Ectodermal cell (in vitro differentiated cells): ENCODE results near the gene ZFYVE9.
"Not testable (repeated sequence)": the region's sequence is repeated elsewhere in the genome, so short reads cannot be mapped to it uniquely, and the experiment has no call there.

Source experiments
- H3K27ac ChIP-seq: 2 replicates; pipeline ENCODE4 v1.7.0; 2013; ENCODE audit warnings: mild to moderate bottlenecking, low read depth, low read length; ENCODE audit not compliant: insufficient read depth, poor library complexity, severe bottlenecking
- H3K27me3 ChIP-seq: 2 replicates; pipeline ENCODE4 v1.7.0; 2013; ENCODE audit warnings: mild to moderate bottlenecking, low read length; ENCODE audit not compliant: insufficient read depth, control insufficient read depth, poor library complexity, severe bottlenecking
- H3K36me3 ChIP-seq: one replicate; pipeline ENCODE4 v1.7.0; 2013; ENCODE audit warnings: low read length; ENCODE audit not compliant: control insufficient read depth, insufficient read depth
- H3K4me1 ChIP-seq: one replicate; pipeline ENCODE4 v1.7.0; 2013; ENCODE audit warnings: low read length; ENCODE audit not compliant: control insufficient read depth, insufficient read depth
- H3K4me3 ChIP-seq: 2 replicates; pipeline ENCODE4 v1.7.0; 2013; ENCODE audit warnings: low read depth, low read length, control low read depth; ENCODE audit not compliant: insufficient read depth
- H3K9me3 ChIP-seq: 2 replicates; pipeline ENCODE4 v1.7.0; 2013; ENCODE audit warnings: mild to moderate bottlenecking, low read length, moderate library complexity; ENCODE audit not compliant: control insufficient read depth
- WGBS, 2 experiments: methylation state at CpG; one replicate each; pipeline ENCODE4 v1.1.7; 2013; ENCODE audit warnings: missing lambda C conversion rate in 2 of 2; 5-methylcytosine and 5-hydroxymethylcytosine counted together

Gene ZFYVE9

DNA sequence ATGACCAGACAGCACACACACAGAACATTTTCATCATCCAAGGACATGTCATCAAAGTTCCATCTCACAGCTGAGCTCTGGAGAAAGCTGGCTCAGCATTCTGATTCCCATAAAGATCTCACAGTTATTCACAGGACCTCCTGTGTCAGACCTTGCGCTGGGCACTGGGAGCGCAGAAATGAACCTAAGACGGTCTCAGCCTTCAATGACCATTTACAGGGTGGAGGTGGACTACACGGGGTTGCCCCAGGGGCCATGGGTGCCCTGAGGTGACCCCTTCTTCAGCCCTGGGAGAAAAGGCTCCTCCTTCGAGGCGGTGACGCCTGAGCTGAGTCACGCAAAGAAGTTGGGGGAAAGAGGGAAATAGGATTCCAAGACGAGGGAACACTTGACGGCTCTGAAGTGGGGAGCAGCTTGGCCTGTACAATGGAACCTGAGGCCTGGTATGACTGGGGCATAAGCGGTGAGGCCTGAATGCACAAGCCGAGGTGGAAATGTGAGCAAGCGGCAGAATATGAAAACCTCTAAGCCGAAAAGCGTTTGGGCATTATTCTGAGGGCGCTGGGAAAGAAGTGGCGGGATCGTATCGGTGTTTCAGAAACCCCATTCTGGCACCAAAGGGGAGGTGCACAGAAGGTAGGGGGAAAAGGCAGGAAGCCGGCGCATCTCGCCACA, 223.3 kb downstream of the ZFYVE9 start:
- H3K27me3 ChIP-seq = no peaks in the 10 kb centered on the region
- H3K4me3 ChIP-seq = peak overlapping the region; percentile 84
- peaks cover 17% of the 10 kb centered on the region for H3K36me3 ChIP-seq
- H3K4me1 ChIP-seq = peaks cover 7% of the 10 kb centered on the region
- H3K9me3 ChIP-seq = no peaks in the 10 kb centered on the region
- peak overlapping the region; percentile 70 for H3K27ac ChIP-seq
- WGBS, 2 experiments = 12 to 13% methylated on average over 22 of the region's 22 CpGs

DNA sequence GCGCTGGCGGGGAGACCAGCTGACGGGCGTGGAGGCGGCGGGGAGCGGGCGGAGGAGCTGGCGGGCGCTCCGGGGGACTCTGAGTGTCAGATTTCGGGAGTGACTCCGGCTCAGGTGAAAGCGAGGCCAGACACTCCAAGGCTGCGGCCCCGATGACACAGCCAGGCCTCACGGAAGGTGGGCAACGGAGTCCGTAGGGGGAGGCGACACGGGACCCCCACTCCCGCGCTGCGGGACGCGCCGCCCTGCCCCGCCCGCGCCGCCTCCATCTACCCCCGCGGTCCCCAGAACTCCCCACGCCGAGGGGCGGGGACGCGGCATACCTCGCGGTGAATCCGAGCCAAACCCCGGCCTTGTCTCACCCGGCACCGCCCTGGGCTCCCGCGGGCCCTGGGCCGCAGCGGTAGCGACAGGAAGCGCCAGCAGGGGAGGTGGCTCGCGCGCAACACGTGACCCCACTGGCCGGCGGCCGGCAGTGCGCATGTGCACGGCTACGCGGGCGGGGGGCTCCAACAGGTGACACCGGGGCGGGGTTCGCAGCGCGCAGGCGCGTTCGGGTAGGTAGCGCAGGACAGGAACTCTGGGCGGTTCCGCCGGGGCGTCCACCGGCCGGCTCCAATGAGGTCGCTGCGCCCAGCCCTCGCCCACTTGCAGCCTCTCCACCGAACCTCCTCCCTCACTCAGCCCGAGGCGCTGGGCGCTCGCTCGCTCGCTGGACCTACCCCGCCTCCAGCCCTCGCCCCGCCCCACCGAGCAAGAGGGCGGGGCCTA, 224.0 kb downstream of the ZFYVE9 start, which contains the start of gene CC2D1B:
Gene CC2D1B, minus strand, starts transcription at position 460 of the 771 bp plus-strand sequence. CDS start 1,585 bp downstream, outside the sequence.
- Histone ChIP-seq H3K27ac (peak within 1 kb of the TSS; percentile 70), H3K36me3 (peaks cover 13% of the 10 kb centered on the region), H3K9me3 (no peaks in the 10 kb centered on the region), H3K4me3 (peak within 1 kb of the TSS; percentile 84), H3K4me1 (peaks cover 7% of the 10 kb centered on the region), H3K27me3 (no peaks in the 10 kb centered on the region)
- 0% methylated on average over 92 of the region's 92 CpGs for WGBS, 2 experiments

DNA sequence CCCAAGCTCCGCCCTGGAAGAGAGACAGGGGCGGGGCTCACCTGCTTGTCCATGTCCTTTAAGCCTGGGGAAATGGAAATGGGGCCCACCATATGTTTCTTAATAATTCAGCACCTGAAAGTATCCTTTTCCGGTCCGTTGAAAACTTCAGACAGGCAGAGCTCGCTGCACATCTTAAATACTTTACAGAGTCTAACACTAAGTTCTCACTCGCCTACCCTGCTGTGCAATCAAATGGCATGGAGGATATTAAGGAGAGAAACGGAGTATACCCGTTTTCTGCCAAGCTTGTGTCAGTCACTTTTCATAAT, 224.6 kb downstream of the ZFYVE9 start:
- Histone ChIP-seq H3K4me3 (peak overlapping the region; percentile 84), H3K27ac (no peak overlapping the region), H3K4me1 (peaks cover 7% of the 10 kb centered on the region), H3K27me3 (no peaks in the 10 kb centered on the region), H3K9me3 (no peaks in the 10 kb centered on the region), H3K36me3 (peaks cover 9% of the 10 kb centered on the region)
- WGBS, 2 experiments = 44 to 48% methylated on average over 8 of the region's 8 CpGs

DNA sequence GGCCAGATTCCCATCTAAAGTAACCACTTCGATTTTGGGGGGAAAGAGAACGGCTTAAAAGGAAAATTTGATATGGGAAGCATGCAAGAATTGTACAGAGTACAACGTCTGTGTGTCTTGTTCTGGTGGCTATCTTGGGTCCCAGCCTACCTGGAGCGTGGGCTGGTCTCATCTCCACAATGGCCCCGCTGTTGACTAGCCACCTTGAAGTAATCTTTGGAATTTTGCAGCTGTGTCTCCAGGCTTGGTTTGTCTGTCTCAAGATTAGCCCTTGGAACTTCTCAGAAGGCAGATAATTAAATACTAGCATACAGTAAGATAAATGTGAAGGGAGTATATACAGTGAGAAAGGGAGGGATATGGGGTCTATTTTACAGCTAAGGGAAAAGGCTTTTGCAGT, 225.4 kb downstream of the ZFYVE9 start:
- H3K4me1 ChIP-seq = peaks cover 7% of the 10 kb centered on the region
- H3K9me3 ChIP-seq = no peaks in the 10 kb centered on the region
- H3K27ac ChIP-seq = no peak overlapping the region
- peaks cover 7% of the 10 kb centered on the region for H3K36me3 ChIP-seq
- 96% methylated on average over 5 of the region's 5 CpGs for WGBS, 2 experiments
- no peak overlapping the region for H3K4me3 ChIP-seq
- H3K27me3 ChIP-seq = no peaks in the 10 kb centered on the region

DNA sequence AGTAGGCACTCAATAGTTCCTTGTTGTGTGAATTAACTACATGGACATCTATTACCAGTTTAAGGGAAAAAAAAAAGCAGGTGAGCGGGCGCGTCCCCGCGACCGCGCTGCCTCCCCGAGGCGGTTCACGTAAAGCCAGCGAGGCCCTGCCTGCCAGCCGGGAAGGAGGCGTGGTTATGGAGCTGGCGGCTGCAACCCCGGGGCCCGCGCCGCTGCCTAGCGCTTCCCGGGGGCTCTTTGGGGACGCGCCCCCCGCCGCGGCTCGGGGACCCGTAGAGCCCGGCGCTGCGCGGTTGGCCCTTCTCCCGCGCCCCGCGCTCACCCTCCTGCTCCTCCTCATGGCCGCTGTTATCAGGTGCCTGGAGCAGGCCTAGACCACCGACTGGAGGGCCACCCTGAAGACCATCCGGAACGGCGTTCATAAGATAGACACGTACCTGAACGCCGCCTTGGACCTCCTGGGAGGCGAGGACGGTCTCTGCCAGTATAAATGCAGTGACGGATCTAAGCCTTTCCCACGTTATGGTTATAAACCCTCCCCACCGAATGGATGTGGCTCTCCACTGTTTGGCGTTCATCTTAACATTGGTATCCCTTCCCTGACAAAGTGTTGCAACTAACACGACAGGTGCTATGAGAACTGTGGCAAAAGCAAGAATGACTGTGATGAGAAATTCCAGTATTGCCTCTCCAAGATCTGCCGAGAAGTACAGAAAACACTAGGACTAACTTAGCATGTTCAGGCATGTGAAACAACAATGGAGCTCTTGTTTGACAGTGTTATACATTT, 226.7 kb downstream of the ZFYVE9 start:
- peak overlapping the region; percentile 41 for H3K4me3 ChIP-seq
- WGBS, 2 experiments = 6% methylated on average over 51 of the region's 51 CpGs

DNA sequence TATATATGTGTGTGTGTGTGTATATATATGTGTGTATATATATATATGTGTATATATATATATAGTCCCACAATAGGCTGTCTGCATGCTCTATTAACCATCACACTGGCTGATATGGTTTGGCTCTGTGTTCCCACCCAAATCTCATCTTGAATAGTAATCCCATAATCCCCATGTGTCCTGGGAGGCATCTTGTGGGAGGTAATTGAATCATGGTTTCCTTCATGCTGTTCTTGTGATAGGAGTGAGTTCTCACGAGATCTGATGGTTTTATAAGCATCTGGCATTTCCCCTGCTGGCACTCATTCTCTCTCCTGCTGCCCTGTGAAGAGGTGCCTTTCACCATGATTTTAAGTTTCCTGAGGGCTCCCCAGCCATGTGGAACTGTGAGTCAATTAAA, 228.0 kb downstream of the ZFYVE9 start:
- not testable (repeated sequence) for H3K27me3 ChIP-seq, H3K27ac ChIP-seq, H3K4me3 ChIP-seq, H3K9me3 ChIP-seq, H3K4me1 ChIP-seq
- 78 to 93% methylated on average over 1 of the region's 1 CpG for WGBS, 2 experiments
- H3K36me3 ChIP-seq = peaks cover 16% of the 10 kb centered on the region

More for the DNA sequence above, 226.7 kb downstream of the ZFYVE9 start:
- peaks cover 7% of the 10 kb centered on the region for H3K4me1 ChIP-seq
- H3K9me3 ChIP-seq = no peaks in the 10 kb centered on the region
- no peaks in the 10 kb centered on the region for H3K27me3 ChIP-seq
- H3K36me3 ChIP-seq = peaks cover 10% of the 10 kb centered on the region
- H3K27ac ChIP-seq = no peak overlapping the region

DNA sequence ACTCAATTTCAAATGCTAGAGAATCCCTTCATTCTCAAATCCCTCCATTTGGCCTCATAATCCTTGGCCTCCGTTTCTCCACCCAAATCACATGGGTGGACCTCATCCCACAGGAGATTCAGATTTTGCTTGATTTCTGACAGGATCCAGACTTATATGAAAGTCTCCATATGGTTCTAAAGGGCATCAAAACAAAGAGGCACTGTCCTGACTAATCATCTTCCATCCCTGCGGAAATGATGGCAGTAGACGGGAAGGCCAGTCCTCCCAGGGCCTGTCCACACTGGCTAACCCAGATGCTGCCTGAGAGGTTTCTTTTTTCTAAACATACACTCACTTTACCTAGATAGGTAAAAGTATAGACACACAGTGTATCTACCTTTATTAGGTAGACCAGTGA, 243.5 kb downstream of the ZFYVE9 start:
- WGBS, 2 experiments = 95 to 98% methylated on average over 3 of the region's 3 CpGs
- H3K4me3 ChIP-seq = no peak overlapping the region
- H3K36me3 ChIP-seq = peaks cover 68% of the 10 kb centered on the region
- no peaks in the 10 kb centered on the region for H3K4me1 ChIP-seq
- no peak overlapping the region for H3K27ac ChIP-seq
- H3K9me3 ChIP-seq = no peaks in the 10 kb centered on the region
- H3K27me3 ChIP-seq = no peaks in the 10 kb centered on the region

DNA sequence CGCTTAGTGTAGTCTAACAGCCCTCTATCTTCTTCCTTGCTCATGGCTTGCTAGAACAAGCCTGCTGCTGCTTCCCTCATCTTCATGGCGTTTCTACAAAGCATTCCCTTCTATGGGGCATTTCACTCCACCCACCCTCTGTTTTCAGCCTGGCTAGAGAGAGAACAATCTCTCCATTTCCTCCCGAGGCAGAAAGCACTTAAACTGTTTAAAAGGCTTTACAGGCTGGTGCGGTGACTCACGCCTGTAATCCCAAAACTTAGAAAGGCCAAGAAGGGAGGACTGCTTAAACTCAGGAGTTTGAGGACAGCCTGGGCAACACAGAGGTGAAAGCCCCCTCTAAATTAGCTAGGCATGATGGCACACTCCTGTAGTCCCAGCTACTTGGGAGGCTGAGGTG, 244.6 kb downstream of the ZFYVE9 start:
- Histone ChIP-seq H3K27me3 (no peaks in the 10 kb centered on the region), H3K4me1 (no peaks in the 10 kb centered on the region), H3K36me3 (peaks cover 64% of the 10 kb centered on the region), H3K9me3 (no peaks in the 10 kb centered on the region), H3K27ac (no peak overlapping the region), H3K4me3 (no peak overlapping the region)
- 93% methylated on average over 5 of the region's 5 CpGs for WGBS, 2 experiments

DNA sequence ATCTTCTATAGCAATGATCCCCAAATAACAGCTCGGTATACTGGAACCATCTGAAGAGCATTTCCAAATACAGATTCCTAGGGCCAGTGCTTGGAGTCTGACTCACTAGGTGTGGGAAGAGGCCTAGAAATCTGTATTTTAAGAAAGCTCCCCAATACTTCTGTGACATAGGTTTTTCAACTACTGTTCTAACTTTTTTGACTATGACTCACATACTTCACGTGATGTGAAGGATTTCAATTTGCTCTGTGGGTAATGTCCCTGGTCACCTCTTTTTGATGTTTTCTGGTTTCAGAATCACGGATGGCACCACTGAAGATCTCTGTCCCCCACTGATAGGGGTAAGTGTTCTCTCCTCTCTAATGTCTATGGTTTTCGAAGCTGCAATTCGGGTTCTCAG, 251.3 kb downstream of the ZFYVE9 start:
- 96 to 97% methylated on average over 5 of the region's 5 CpGs for WGBS, 2 experiments
- no peaks in the 10 kb centered on the region for H3K27me3 ChIP-seq
- H3K27ac ChIP-seq = no peak overlapping the region
- no peak overlapping the region for H3K4me3 ChIP-seq
- no peaks in the 10 kb centered on the region for H3K9me3 ChIP-seq
- H3K4me1 ChIP-seq = no peaks in the 10 kb centered on the region
- peaks cover 54% of the 10 kb centered on the region for H3K36me3 ChIP-seq
